ENCODE data around the gene DDX49.

DNA sequence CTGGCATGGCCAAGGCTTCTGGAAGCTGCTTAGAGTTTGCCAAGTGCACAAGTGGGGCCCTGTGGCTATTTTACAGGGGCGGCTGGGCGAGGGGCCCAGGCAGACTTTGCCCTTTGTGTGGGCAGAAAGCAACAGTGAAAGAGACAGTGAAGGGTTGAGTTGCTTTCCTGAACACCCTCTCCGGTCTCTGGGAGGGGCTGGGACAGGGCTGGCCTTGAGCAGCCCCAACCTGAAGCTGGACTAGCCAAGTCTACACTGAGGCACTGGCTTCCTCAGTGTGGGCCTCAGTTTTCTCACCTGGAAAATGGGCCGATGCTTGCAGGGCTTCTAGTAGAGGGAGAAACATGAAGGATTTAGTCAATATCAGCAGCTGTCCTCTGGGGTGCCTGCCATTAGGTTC lies 23.9 kb downstream of the DDX49 start:
- TF ChIP-seq, protein P1, sequence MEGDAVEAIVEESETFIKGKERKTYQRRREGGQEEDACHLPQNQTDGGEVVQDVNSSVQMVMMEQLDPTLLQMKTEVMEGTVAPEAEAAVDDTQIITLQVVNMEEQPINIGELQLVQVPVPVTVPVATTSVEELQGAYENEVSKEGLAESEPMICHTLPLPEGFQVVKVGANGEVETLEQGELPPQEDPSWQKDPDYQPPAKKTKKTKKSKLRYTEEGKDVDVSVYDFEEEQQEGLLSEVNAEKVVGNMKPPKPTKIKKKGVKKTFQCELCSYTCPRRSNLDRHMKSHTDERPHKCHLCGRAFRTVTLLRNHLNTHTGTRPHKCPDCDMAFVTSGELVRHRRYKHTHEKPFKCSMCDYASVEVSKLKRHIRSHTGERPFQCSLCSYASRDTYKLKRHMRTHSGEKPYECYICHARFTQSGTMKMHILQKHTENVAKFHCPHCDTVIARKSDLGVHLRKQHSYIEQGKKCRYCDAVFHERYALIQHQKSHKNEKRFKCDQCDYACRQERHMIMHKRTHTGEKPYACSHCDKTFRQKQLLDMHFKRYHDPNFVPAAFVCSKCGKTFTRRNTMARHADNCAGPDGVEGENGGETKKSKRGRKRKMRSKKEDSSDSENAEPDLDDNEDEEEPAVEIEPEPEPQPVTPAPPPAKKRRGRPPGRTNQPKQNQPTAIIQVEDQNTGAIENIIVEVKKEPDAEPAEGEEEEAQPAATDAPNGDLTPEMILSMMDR (IDR thresholded peaks at IDR 0.05) = no peak
- no peak for TF ChIP-seq POLR2A (IDR thresholded peaks at IDR 0.05)
- TF ChIP-seq POLR2AphosphoS5 (IDR thresholded peaks at IDR 0.05) = no peak
